Stimulated activated CD4-positive, alpha-beta T cell treated with anti-CD3 and anti-CD28 coated beads, Interleukin-2, amount 100 ng/mL, for 4 hours (primary cell): Measurements from ENCODE around the gene SLCO4C1.

Experiments used
- DNase-seq: peaks from one replicate; pipeline ENCODE4 v3.0.0-alpha.2; 2020; ENCODE audit warnings: low read depth

Gene SLCO4C1

GRCh38 chr5:102270036-102270435 lies 26.0 kb downstream of the SLCO4C1 start:
- DNase-seq = no peak

DNA sequence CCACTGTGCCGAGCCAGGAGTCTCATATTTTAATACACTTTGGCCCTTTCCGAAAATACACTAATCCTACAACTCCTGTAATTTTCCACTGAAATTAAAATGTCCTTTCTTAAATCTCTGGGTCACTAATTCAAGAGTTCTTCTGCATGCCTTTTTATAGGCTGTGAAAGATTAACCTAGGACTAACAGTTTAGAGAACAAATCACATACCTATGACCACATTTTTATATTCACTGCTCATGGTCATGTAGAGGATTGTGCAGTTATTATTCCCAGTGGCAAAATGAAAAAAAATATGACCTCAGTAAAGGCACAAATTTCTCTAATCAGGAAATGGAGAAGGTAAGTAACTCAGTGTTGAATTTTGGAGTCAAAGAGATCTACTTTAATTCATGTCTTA lies 33.4 kb downstream of the SLCO4C1 start:
- DNase-seq = no peak

DNA sequence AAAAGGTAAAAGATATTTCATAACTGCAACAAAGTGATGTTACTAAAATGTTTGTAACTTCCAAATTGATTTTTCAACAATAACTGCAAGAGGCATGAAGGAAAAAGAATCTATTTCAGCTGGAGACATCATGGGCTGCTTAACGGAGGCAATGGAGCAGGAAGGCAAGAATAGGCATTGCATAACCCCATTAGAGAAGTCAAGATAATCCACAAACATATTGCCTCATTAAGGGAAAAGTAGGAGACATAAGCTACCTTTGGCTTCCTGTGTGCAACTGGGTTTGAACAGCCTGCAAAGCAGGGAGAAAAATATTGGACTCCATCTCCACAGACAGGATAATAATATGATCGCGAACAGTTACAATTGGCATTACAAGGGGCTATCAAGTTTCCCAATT lies 46.7 kb downstream of the SLCO4C1 start:
- DNase-seq = no peak

DNA sequence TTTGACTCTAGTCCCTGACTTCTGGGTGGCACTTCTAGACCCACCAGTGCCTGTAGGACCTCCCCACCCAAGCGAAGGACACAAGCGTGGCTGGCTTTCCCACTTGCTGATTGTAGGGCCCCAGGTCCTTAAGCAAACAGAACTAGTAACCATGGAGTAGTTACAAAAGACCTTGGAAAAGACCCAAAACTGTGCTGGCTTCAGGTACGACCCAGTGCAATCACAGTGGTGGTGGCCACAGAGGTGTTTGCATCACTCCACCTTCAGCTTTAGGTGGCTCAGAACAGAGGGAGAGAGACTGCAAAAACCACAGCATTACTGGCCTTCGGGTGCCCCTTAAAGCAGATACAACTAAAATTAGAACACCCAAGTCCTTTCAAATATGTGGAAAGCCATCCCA lies 52.9 kb downstream of the SLCO4C1 start:
- no peak for DNase-seq

DNA sequence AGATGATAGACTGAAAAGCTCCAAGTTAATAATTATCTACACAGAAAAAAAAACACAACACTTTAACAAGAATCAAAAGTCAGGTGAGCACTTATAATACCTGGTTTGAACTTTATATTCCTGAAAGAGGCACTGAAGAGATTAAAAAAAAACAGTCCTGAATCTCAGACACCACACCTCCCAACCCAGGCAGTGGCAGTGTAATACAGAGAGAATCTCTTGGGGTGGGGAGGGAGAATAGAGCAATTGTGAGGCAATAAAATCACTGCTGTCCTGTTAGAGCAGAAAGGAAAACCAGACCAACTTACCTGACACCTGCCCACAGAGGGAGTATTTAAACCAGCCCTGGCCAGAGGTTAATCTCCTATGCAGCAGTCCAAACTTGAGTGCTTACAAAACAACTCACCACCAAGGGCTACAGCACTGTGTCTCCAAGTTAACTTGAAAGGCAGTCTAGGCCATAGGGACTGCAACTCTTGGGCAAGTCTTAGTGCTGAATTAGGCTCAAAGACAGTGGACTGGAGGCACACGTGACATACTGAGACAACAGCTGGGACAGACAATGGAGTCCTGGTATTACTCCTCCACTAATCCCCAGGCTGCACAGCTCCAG lies 54.2 kb downstream of the SLCO4C1 start:
- DNase-seq = no peak

DNA sequence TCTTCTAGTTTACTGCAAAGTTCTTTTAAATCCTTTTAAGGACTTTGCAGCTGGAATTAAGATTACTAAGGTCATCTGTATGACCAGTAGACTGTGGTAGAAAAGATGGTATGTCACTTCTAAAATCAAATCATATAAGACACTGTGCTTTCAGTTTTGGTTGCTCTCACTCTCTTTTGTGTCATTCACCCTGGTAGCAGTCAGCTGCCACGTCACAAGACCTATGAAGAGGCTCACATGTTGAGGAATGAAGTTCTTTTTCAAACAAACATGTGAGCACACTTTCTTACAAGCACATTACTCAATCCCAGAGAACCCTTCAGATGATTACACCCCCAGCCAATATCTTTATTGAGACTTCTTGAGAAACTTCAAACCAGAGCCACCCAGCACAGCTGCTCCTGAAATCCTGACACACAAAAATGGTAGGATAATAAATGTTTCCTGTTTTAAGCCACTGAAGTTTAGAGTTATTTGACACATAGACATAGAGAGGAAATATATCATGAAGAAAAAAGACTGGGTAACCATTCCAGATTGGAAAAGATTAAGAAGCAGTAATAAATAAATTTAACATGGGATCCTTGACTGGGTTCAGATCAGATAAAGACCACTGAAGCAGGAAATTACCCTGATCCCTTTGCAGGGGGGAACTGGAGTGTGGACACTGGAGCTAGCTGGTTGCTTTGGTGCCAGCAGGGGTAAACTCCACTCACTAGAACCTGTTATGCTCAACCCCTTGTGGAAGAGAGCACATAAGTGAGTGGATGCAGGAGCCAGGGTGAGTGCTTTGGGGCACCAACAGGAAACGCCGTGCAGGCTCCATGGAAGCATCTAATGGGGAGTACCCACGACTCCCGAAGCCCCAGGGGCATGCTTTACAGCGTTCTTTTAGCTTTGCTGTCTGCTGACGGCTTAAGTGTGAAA lies 64.1 kb downstream of the SLCO4C1 start:
- DNase-seq = no peak

DNA sequence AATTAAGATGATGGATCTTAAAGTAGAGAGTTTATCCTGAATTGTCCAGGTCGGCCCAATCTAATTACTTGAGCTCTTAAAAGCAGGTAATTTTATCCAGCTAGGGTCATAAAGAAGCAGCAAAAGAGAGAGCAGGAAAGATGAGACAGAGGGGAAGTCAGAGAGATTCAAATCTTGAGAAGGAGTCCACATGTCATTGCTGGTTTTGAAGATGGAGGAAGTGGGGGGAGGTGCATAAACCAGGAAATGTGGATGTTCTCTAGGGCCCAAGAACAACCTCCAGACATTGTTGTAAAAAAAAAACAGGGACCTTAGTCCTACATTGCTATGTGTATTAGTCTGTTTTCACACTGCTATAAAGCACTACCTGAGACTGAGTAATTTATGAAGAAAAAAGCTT lies 66.4 kb downstream of the SLCO4C1 start:
- no peak for DNase-seq

GRCh38 chr5:102226321-102226720 lies 69.8 kb downstream of the SLCO4C1 start:
- DNase-seq = no peak

DNA sequence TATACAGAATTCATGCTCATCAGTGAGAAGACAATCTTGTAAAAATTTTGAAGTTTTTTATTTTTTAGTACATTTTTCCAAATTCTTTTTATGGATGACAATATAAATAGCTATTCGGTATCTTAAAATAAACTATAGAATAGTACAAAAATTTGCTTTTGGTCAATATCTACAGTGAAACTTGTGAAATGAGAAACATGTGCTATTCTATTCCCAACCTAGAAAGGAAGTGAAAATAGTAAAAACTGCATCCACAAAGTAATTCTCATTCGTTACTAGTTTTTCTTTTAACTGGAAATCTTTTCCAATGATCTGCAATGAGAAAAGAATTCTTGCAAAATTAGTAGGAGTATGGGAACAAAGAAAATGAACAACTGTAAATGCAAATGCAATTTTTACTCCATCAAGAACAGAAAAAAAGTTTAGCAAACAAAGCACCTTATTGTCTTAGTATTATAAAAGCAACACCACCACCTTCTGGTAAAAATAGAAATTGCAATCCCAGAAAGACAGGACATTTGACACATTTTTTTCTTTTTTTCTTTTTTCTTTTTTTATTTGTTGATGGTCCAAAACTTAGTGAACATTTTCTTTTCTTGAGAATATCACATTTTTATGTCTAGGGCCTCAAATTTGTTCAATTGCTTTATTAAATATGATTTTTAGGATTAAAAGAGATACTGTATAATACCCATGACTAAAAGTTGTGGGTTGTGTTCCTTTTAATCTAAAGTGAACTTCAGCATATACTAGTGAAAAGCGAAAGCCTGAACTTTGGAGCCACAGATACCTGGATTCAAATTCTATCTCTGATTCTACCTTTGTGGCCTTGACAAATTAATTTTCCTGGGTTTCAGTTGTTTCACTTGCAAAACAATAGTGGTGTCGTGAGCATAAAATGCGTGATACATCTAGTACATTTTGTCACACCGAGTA lies 72.3 kb downstream of the SLCO4C1 start:
- DNase-seq = no peak

DNA sequence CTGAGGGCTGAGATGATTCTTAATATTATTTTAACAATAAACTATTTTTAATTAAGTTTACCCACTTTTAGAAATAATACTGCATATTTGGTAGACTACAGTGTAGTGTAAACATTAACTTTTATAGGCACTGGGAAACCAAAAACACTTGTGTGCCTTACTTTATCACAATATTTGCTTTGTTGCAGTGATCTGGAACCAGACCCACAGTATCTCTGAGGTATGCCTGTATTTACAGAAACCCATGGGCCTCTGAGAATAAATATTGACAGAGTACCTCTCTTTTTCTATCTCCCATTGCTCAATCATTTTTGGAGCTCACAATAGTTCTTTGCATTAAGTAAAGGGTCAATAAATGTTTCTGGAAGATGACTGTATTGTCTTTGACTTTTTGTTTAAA lies 73.3 kb downstream of the SLCO4C1 start:
- no peak for DNase-seq

- no peak for DNase-seq
Observed at GRCh38 chr5:102221949-102222348, 74.1 kb downstream of the SLCO4C1 start.

GRCh38 chr5:102218159-102218558 lies 77.9 kb downstream of the SLCO4C1 start:
- no peak for DNase-seq

DNA sequence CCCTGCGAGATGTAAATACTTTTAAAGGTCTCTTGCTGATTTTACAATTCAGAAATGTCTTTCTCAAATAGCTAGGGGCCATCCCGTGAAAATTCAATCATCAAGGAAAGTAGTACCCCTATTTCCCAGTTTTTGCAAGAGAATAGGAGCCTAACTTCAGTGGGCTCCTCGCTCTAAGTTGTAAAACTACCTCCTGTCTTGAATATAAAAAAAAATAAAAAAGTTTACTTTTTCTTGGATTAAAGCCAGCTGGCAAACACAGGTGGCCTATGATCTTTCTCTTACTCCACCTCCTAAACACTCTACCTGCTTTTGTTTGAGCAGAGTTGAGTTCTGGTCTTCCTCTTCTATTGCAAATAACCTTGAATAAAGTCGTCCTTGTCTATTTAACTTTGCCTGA lies 79.4 kb downstream of the SLCO4C1 start:
- no peak for DNase-seq

DNA sequence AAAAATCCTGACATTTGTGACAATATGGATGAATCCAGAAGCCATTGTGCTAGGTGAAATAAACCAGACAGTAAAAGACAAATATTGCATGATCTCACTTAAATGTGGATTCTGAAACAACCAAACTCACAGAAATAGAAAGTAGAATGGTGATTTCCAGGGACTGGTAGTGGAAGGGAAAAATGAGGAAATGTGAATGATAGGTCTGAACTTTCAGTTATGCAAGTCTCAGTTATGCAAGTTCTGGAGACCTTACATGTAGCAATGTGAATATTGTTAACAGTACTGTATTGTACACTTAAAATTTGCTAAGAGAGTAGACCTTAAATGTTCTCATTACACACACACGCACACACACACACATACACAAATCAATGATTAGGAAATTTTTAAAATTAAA lies 84.9 kb downstream of the SLCO4C1 start:
- no peak for DNase-seq

- no peak for DNase-seq
Observed at GRCh38 chr5:102200861-102201260, 95.2 kb downstream of the SLCO4C1 start.

DNA sequence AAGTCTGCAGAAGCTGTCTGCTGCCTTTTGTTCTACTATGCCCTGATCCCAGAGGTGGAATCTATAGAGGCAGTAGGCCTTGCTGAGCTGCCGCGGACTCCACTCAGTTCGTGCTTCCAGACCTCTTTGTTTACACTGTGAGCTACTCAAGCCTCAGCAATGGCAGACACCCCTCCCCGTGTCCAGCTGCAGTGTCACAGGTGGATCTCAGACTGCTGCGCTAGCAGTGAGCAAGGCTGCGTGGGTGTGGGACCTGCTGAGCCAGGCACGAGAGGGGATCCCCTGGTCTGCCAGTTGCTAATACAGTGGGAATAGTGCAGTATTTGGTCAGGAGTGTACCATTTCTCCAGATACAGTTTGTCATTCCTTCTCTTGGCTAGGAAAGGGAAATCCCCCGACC lies 99.6 kb downstream of the SLCO4C1 start:
- no peak for DNase-seq
